Esophagus (tissue), 2 donors: Measurements from ENCODE around the gene GRAMD1A. TPM values are rescaled to one million over a fixed set of nuclear protein-coding genes. Genes with fewer than 3 reads are reported as not detected.
"Not testable (repeated sequence)": the region's sequence is repeated elsewhere in the genome, so short reads cannot be mapped to it uniquely, and the experiment has no call there.

Experiments
- H3K27ac ChIP-seq, 2 donors: one replicate each; pipeline ENCODE4 v1.5.1; 2013; ENCODE audit warnings: low read depth in 2 of 2, mild to moderate bottlenecking in 2 of 2, inconsistent platforms in 1 of 2, low read length in 1 of 2, moderate library complexity in 1 of 2
- H3K27me3 ChIP-seq, 2 donors: one replicate each; pipeline ENCODE4 v1.6.1; 2013; ENCODE audit warnings: low read length in 2 of 2, control low read depth in 1 of 2, mild to moderate bottlenecking in 1 of 2; ENCODE audit not compliant: insufficient read depth in 2 of 2, control insufficient read depth in 1 of 2
- H3K36me3 ChIP-seq, 2 donors: one replicate each; pipeline ENCODE4 v1.6.1; 2013; ENCODE audit warnings: low read length in 1 of 2; ENCODE audit not compliant: control insufficient read depth in 2 of 2, insufficient read depth in 2 of 2
- H3K4me1 ChIP-seq, 2 donors: one replicate each; pipeline ENCODE4 v1.6.1; 2013; ENCODE audit warnings: low read length in 1 of 2; ENCODE audit not compliant: control insufficient read depth in 2 of 2, insufficient read depth in 2 of 2
- H3K4me3 ChIP-seq, 2 donors: one replicate each; pipeline ENCODE4 v1.5.1; 2013; ENCODE audit warnings: low read length in 2 of 2, mild to moderate bottlenecking in 2 of 2, low read depth in 1 of 2, moderate library complexity in 1 of 2
- H3K9me3 ChIP-seq, 2 donors: one replicate each; pipeline ENCODE4 v1.6.1; 2013; ENCODE audit warnings: mild to moderate bottlenecking in 2 of 2, low read depth in 1 of 2, low read length in 1 of 2, moderate library complexity in 1 of 2; ENCODE audit not compliant: control insufficient read depth in 2 of 2, insufficient read depth in 1 of 2
- WGBS, 2 donors: extraction: QIAGEN DNeasy Blood & Tissue Kit; methylation state at CpG; one replicate each; pipeline ENCODE4 v1.1.7; 2013; 5-methylcytosine and 5-hydroxymethylcytosine counted together
- polyA plus RNA-seq, 2 donors: library from polyadenylated mRNA; stranded (reverse); fragments of 200-250 nt; gene quantifications; one replicate each; pipeline ENCODE4 v1.2.3, GENCODE V29; 2013
- donor health status: healthy with polysubstance abuse.
- donor health status: Bipolar disorder and iron deficiency.

The GRAMD1A gene
- polyA plus RNA-seq, 2 donors, result 11.7 to 14.0 TPM

- not testable (repeated sequence) for H3K27ac ChIP-seq, H3K4me3 ChIP-seq, H3K27me3 ChIP-seq, H3K4me1 ChIP-seq, H3K9me3 ChIP-seq
- peaks cover 4 to 21% of the 10 kb centered on the region in 2 donors for H3K36me3 ChIP-seq
- WGBS, 2 donors, result 91 to 92% methylated on average over 4 of the region's 4 CpGs
Observed at GRCh38 chr19:35014774-35015173, 14.7 kb downstream of the GRAMD1A start.

- Histone ChIP-seq H3K27ac (no peak overlapping the region), H3K9me3 (no peaks in the 10 kb centered on the region), H3K36me3 (peaks cover 4 to 15% of the 10 kb centered on the region in 2 donors), H3K27me3 (no peaks in the 10 kb centered on the region), H3K4me3 (no peak overlapping the region), H3K4me1 (peaks cover 0 to 5% of the 10 kb centered on the region in 2 donors)
- 85 to 88% methylated on average over 16 of the region's 16 CpGs for WGBS, 2 donors
Observed at GRCh38 chr19:35015270-35015953, 15.3 kb downstream of the GRAMD1A start.

GRCh38 chr19:35015954-35016351, 15.8 kb downstream of the GRAMD1A start:
- WGBS, 2 donors, result 96 to 99% methylated on average over 6 of the region's 6 CpGs
- no peak overlapping the region for H3K27ac ChIP-seq
- H3K4me1 ChIP-seq, result peaks cover 0 to 5% of the 10 kb centered on the region in 2 donors
- peaks cover 4 to 17% of the 10 kb centered on the region in 2 donors for H3K36me3 ChIP-seq
- H3K4me3 ChIP-seq, result no peak overlapping the region
- H3K9me3 ChIP-seq, result no peaks in the 10 kb centered on the region
- H3K27me3 ChIP-seq, result no peaks in the 10 kb centered on the region

GRCh38 chr19:35017507-35017906, 17.4 kb downstream of the GRAMD1A start:
- 74 to 93% methylated on average over 3 of the region's 3 CpGs for WGBS, 2 donors
- H3K36me3 ChIP-seq, result peaks cover 4 to 30% of the 10 kb centered on the region in 2 donors
- H3K27ac ChIP-seq, result no peak overlapping the region
- no peak overlapping the region for H3K4me3 ChIP-seq
- H3K9me3 ChIP-seq, result no peaks in the 10 kb centered on the region
- H3K27me3 ChIP-seq, result no peaks in the 10 kb centered on the region
- peaks cover 0 to 5% of the 10 kb centered on the region in 2 donors for H3K4me1 ChIP-seq

GRCh38 chr19:35018379-35018778, 18.3 kb downstream of the GRAMD1A start:
- Histone ChIP-seq H3K4me1 (peaks cover 0 to 4% of the 10 kb centered on the region in 2 donors), H3K27me3 (no peaks in the 10 kb centered on the region), H3K36me3 (peaks cover 4 to 37% of the 10 kb centered on the region in 2 donors), H3K27ac (no peak overlapping the region), H3K4me3 (no peak overlapping the region), H3K9me3 (no peaks in the 10 kb centered on the region)
- 92 to 94% methylated on average over 4 of the region's 4 CpGs for WGBS, 2 donors

- no peak overlapping the region for H3K27ac ChIP-seq
- H3K36me3 ChIP-seq, result peaks cover 4 to 43% of the 10 kb centered on the region in 2 donors
- H3K9me3 ChIP-seq, result no peaks in the 10 kb centered on the region
- WGBS, 2 donors, result 93 to 96% methylated on average over 22 of the region's 22 CpGs
- no peaks in the 10 kb centered on the region for H3K27me3 ChIP-seq
- no peaks in the 10 kb centered on the region for H3K4me1 ChIP-seq
- no peak overlapping the region for H3K4me3 ChIP-seq
Observed at GRCh38 chr19:35019144-35019543, 19.0 kb downstream of the GRAMD1A start.

GRCh38 chr19:35021016-35021415, 20.9 kb downstream of the GRAMD1A start:
- 83 to 90% methylated on average over 10 of the region's 10 CpGs for WGBS, 2 donors
- no peaks in the 10 kb centered on the region for H3K9me3 ChIP-seq
- no peaks in the 10 kb centered on the region for H3K27me3 ChIP-seq
- H3K4me1 ChIP-seq, result no peaks in the 10 kb centered on the region
- no peak overlapping the region for H3K4me3 ChIP-seq
- peaks cover 9 to 43% of the 10 kb centered on the region in 2 donors for H3K36me3 ChIP-seq
- no peak overlapping the region for H3K27ac ChIP-seq

GRCh38 chr19:35021596-35021995, 21.5 kb downstream of the GRAMD1A start:
- WGBS, 2 donors, result 95% methylated on average over 25 of the region's 25 CpGs
- Histone ChIP-seq H3K4me1 (no peaks in the 10 kb centered on the region), H3K4me3 (no peak overlapping the region), H3K27me3 (no peaks in the 10 kb centered on the region), H3K36me3 (peaks cover 11 to 49% of the 10 kb centered on the region in 2 donors), H3K9me3 (no peaks in the 10 kb centered on the region), H3K27ac (no peak overlapping the region)

- Histone ChIP-seq H3K4me3 (no peak overlapping the region), H3K27me3 (no peaks in the 10 kb centered on the region), H3K4me1 (no peaks in the 10 kb centered on the region), H3K36me3 (peaks cover 9 to 52% of the 10 kb centered on the region in 2 donors), H3K9me3 (no peaks in the 10 kb centered on the region), H3K27ac (no peak overlapping the region)
- 87 to 89% methylated on average over 13 to 14 of the region's 14 CpGs for WGBS, 2 donors
Observed at GRCh38 chr19:35022460-35022859, 22.3 kb downstream of the GRAMD1A start.

- H3K4me1 ChIP-seq, result no peaks in the 10 kb centered on the region
- H3K36me3 ChIP-seq, result peaks cover 7 to 52% of the 10 kb centered on the region in 2 donors
- 85 to 91% methylated on average over 19 of the region's 19 CpGs for WGBS, 2 donors
- H3K27me3 ChIP-seq, result no peaks in the 10 kb centered on the region
- H3K4me3 ChIP-seq, result no peak overlapping the region
- H3K9me3 ChIP-seq, result no peaks in the 10 kb centered on the region
- no peak overlapping the region for H3K27ac ChIP-seq
Observed at GRCh38 chr19:35023428-35023827, 23.3 kb downstream of the GRAMD1A start.
